Hepatocyte (in vitro differentiated cells): ENCODE data around the gene MRFAP1L1.

Source experiments
- EZH2 ChIP-seq: fragments of 200-600 bp; sonication (generic); IDR thresholded peaks from 2 replicates; pipeline ENCODE4 v1.6.1; 2016; ENCODE audit warnings: antibody characterized with exemption, mild to moderate bottlenecking, borderline replicate concordance
- EZH2phosphoT487 ChIP-seq: fragments of 200-600 bp; sonication (generic); IDR thresholded peaks from one replicate; pipeline ENCODE4 v1.6.1; 2018; ENCODE audit warnings: antibody characterized with exemption, mild to moderate bottlenecking, low read depth, moderate library complexity; ENCODE audit not compliant: unreplicated experiment, severe bottlenecking
- TF ChIP-seq, protein P1 (sequence below): fragments of 200-600 bp; sonication (generic); IDR thresholded peaks from 2 replicates; pipeline ENCODE4 v1.5.1; 2016; ENCODE audit warnings: antibody characterized with exemption, mild to moderate bottlenecking; ENCODE audit not compliant: poor library complexity

- TF ChIP-seq EZH2 (no peak), EZH2phosphoT487 (no peak)
- TF ChIP-seq, protein P1, sequence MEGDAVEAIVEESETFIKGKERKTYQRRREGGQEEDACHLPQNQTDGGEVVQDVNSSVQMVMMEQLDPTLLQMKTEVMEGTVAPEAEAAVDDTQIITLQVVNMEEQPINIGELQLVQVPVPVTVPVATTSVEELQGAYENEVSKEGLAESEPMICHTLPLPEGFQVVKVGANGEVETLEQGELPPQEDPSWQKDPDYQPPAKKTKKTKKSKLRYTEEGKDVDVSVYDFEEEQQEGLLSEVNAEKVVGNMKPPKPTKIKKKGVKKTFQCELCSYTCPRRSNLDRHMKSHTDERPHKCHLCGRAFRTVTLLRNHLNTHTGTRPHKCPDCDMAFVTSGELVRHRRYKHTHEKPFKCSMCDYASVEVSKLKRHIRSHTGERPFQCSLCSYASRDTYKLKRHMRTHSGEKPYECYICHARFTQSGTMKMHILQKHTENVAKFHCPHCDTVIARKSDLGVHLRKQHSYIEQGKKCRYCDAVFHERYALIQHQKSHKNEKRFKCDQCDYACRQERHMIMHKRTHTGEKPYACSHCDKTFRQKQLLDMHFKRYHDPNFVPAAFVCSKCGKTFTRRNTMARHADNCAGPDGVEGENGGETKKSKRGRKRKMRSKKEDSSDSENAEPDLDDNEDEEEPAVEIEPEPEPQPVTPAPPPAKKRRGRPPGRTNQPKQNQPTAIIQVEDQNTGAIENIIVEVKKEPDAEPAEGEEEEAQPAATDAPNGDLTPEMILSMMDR, result no peak
Observed at GRCh38 chr4:6740347-6740746, 30.7 kb upstream of the MRFAP1L1 start.
